ENCODE measurements around the gene LRRN4. TPM values are rescaled to one million over a fixed set of nuclear protein-coding genes. Genes with fewer than 3 reads are reported as not detected.

The LRRN4 gene
- total RNA-seq, 1 experiment from 2014 or later = 0.10 TPM

- no peaks in the 10 kb centered on the region for H3K36me3 ChIP-seq (ENCODE audit: control insufficient read depth in 1 of 2, insufficient read depth in 2 of 2, low read length in 2 of 2)
- no peak overlapping the region for H3K4me3 ChIP-seq (replicated peaks in 1 of 2; ENCODE audit: low read depth in 1 of 2, low read length in 2 of 2)
- ATAC-seq (no peak), DNase-seq (ENCODE audit: low read depth, low spot score) (no peak)
- no peaks in the 10 kb centered on the region for H3K4me1 ChIP-seq (ENCODE audit: control insufficient read depth in 1 of 2, insufficient read depth in 2 of 2, low read length in 2 of 2)
- no peaks in the 10 kb centered on the region for H3K27me3 ChIP-seq (ENCODE audit: insufficient read depth, low read length)
- intact Hi-C loops (cut with micrococcal nuclease) = no loop called here
- H3K9me2 ChIP-seq (ENCODE audit: insufficient read depth) = no peaks in the 10 kb centered on the region
- ChIA-PET RAD21 (ENCODE audit: low non-redundant PET in 1 of 2, low total read pairs in 2 of 2, uncharacterized antibody in 2 of 2, unreplicated experiment in 2 of 2) (no interaction called here), CTCF (no interaction called here), POLR2A (no interaction called here)
- no peak for TF ChIP-seq ELF1 (IDR thresholded peaks at IDR 0.05; ENCODE audit: borderline replicate concordance, low read depth)
- TF ChIP-seq, protein P1, sequence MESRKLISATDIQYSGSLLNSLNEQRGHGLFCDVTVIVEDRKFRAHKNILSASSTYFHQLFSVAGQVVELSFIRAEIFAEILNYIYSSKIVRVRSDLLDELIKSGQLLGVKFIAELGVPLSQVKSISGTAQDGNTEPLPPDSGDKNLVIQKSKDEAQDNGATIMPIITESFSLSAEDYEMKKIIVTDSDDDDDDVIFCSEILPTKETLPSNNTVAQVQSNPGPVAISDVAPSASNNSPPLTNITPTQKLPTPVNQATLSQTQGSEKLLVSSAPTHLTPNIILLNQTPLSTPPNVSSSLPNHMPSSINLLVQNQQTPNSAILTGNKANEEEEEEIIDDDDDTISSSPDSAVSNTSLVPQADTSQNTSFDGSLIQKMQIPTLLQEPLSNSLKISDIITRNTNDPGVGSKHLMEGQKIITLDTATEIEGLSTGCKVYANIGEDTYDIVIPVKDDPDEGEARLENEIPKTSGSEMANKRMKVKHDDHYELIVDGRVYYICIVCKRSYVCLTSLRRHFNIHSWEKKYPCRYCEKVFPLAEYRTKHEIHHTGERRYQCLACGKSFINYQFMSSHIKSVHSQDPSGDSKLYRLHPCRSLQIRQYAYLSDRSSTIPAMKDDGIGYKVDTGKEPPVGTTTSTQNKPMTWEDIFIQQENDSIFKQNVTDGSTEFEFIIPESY (IDR thresholded peaks at IDR 0.05; ENCODE audit: extremely low read depth, insufficient replicate concordance, low read length) = no peak
- TF ChIP-seq CBX3 (IDR thresholded peaks at IDR 0.05; ENCODE audit: low read depth) = no peak
- no peak overlapping the region for H2AFZ ChIP-seq (ENCODE audit: low read depth, low read length, poor library complexity, severe bottlenecking)
- H3K9ac ChIP-seq (ENCODE audit: low read length) = no peak overlapping the region
- no peaks in the 10 kb centered on the region for H3K9me3 ChIP-seq (ENCODE audit: control insufficient read depth in 1 of 2, insufficient read depth in 1 of 2, low read depth in 1 of 2, low read length in 2 of 2)
- TSS peak; percentile 25 for BruUV-seq (replicated peaks)
- no peak overlapping the region for H3K4me2 ChIP-seq (ENCODE audit: low read length)
- no peaks in the 10 kb centered on the region for H4K20me1 ChIP-seq (ENCODE audit: insufficient read depth)
- H3K27ac ChIP-seq (ENCODE audit: low read depth, low read length) = no peak overlapping the region
- H3K79me2 ChIP-seq (ENCODE audit: insufficient read depth, low read length) = no peaks in the 10 kb centered on the region
Measured at GRCh38 chr20:6067763-6068318, 14.0 kb upstream of the LRRN4 start.

- ATAC-seq (no peak), DNase-seq (ENCODE audit: low read depth, low spot score) (no peak)
- ChIA-PET POLR2A (no interaction called here), RAD21 (ENCODE audit: low non-redundant PET in 1 of 2, low total read pairs in 2 of 2, uncharacterized antibody in 2 of 2, unreplicated experiment in 2 of 2) (no interaction called here), CTCF (no interaction called here)
- BruUV-seq (replicated peaks) = no TSS peak
- intact Hi-C loops (cut with micrococcal nuclease) = no loop called here
- TF ChIP-seq EZH2phosphoT487 (IDR thresholded peaks at IDR 0.05; ENCODE audit: borderline replicate concordance) (no peak), YY1 (IDR thresholded peaks at IDR 0.05; ENCODE audit: extremely low read depth, insufficient replicate concordance, low read depth, low read length) (no peak), EGR1 (IDR thresholded peaks at IDR 0.05; ENCODE audit: low read depth) (no peak), POLR2A (IDR thresholded peaks at IDR 0.05; ENCODE audit: borderline replicate concordance, extremely low read depth, insufficient read depth, insufficient read length) (no peak), JUND (IDR thresholded peaks at IDR 0.05) (no peak), SIN3A (IDR thresholded peaks at IDR 0.05; ENCODE audit: low read depth) (no peak), FOSL1 (IDR thresholded peaks at IDR 0.05; ENCODE audit: low read depth) (no peak), TCF7L2 (IDR thresholded peaks at IDR 0.05; ENCODE audit: borderline replicate concordance, extremely low read depth, insufficient read depth, insufficient read length) (no peak)
- Histone ChIP-seq H3K4me2 (ENCODE audit: low read length) (no peak overlapping the region), H3K4me3 (replicated peaks in 1 of 2; ENCODE audit: low read depth in 1 of 2, low read length in 2 of 2) (no peak overlapping the region), H3K9me3 (ENCODE audit: control insufficient read depth in 1 of 2, insufficient read depth in 1 of 2, low read depth in 1 of 2, low read length in 2 of 2) (no peaks in the 10 kb centered on the region), H3K27ac (ENCODE audit: low read depth, low read length) (no peak overlapping the region), H3K36me3 (ENCODE audit: control insufficient read depth in 1 of 2, insufficient read depth in 2 of 2, low read length in 2 of 2) (no peaks in the 10 kb centered on the region), H3K9me2 (ENCODE audit: insufficient read depth) (no peaks in the 10 kb centered on the region), H3K9ac (ENCODE audit: low read length) (no peak overlapping the region), H2AFZ (ENCODE audit: low read depth, low read length, poor library complexity, severe bottlenecking) (no peak overlapping the region), H4K20me1 (ENCODE audit: insufficient read depth) (no peaks in the 10 kb centered on the region), H3K27me3 (ENCODE audit: insufficient read depth, low read length) (no peaks in the 10 kb centered on the region), H3K79me2 (ENCODE audit: insufficient read depth, low read length) (no peaks in the 10 kb centered on the region), H3K4me1 (ENCODE audit: control insufficient read depth in 1 of 2, insufficient read depth in 2 of 2, low read length in 2 of 2) (no peaks in the 10 kb centered on the region)
Measured at GRCh38 chr20:6066582-6066981, 12.7 kb upstream of the LRRN4 start.

Data from HCT116 (cell line).